Measurements from ENCODE around the gene CTNNA3. TPM values are rescaled to one million over a fixed set of nuclear protein-coding genes. Genes with fewer than 3 reads are reported as not detected.

The CTNNA3 gene
- total RNA-seq, 1 donor = not detected

DNA sequence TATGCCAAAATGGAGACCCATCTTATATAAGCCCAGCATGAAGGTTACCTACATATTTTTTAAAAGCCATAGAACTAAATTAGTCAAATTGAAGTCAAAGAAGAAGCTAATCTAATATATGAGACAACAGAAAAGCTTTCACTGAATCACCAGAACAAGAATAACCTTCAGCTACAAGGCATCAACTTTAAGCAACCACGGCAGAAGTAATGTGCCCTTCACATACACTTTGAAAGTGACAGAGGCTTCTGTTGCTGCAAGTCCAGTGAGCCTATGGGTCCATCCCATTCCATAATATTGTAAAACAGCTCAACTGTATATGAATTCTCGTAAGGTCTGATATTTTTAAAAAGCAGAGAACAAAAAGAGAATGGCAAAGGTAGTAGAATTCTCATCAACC, 36.5 kb downstream of the CTNNA3 start:
- H3K36me3 ChIP-seq (ENCODE audit: insufficient read depth, low read length) = no peaks in the 10 kb centered on the region
- no peak overlapping the region for H2AFZ ChIP-seq (ENCODE audit: low read length)
- H3K4me1 ChIP-seq (ENCODE audit: insufficient read depth, low read length) = no peaks in the 10 kb centered on the region
- H3K27ac ChIP-seq (ENCODE audit: low read depth, low read length) = no peak overlapping the region
- H3K27me3 ChIP-seq (ENCODE audit: insufficient read depth, low read length) = no peaks in the 10 kb centered on the region
- H4K20me1 ChIP-seq (ENCODE audit: insufficient read depth, low read length) = no peaks in the 10 kb centered on the region
- DNase-seq (ENCODE audit: insufficient read length, low spot score, missing footprints) = no peak
- TF ChIP-seq, protein P1, sequence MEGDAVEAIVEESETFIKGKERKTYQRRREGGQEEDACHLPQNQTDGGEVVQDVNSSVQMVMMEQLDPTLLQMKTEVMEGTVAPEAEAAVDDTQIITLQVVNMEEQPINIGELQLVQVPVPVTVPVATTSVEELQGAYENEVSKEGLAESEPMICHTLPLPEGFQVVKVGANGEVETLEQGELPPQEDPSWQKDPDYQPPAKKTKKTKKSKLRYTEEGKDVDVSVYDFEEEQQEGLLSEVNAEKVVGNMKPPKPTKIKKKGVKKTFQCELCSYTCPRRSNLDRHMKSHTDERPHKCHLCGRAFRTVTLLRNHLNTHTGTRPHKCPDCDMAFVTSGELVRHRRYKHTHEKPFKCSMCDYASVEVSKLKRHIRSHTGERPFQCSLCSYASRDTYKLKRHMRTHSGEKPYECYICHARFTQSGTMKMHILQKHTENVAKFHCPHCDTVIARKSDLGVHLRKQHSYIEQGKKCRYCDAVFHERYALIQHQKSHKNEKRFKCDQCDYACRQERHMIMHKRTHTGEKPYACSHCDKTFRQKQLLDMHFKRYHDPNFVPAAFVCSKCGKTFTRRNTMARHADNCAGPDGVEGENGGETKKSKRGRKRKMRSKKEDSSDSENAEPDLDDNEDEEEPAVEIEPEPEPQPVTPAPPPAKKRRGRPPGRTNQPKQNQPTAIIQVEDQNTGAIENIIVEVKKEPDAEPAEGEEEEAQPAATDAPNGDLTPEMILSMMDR (IDR thresholded peaks at IDR 0.05; ENCODE audit: extremely low read depth, low read depth, low read length) = no peak
- H3K4me3 ChIP-seq (ENCODE audit: insufficient read depth, low read length) = no peak overlapping the region
- H3K79me2 ChIP-seq (ENCODE audit: insufficient read depth, low read length) = no peaks in the 10 kb centered on the region
- no peak overlapping the region for H3K4me2 ChIP-seq (ENCODE audit: insufficient read depth, low read length)
- H3K9me3 ChIP-seq (ENCODE audit: low read depth, low read length) = no peaks in the 10 kb centered on the region

DNA sequence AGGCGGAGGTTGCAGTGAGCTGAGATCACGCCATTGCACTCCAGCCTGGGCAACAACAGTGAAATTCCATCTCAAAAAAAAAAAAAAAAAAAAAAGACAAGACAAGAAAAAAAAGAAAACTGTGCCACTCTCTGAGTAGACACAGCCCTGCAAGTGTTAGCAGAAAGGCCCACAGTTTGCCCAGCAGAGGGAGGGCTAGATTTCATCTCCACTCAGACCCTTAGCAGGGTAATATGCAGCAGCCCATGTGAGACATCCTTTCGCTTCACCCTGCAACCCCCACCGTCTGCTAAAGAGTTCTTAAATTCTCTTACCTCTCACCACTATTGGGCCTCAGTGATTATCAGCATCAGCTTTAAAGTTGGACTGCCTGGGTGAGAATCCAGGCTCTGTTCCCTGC, 38.2 kb downstream of the CTNNA3 start:
- H3K4me1 ChIP-seq (ENCODE audit: insufficient read depth, low read length) = no peaks in the 10 kb centered on the region
- no peak overlapping the region for H3K4me2 ChIP-seq (ENCODE audit: insufficient read depth, low read length)
- H4K20me1 ChIP-seq (ENCODE audit: insufficient read depth, low read length) = no peaks in the 10 kb centered on the region
- no peak overlapping the region for H3K27ac ChIP-seq (ENCODE audit: low read depth, low read length)
- H3K36me3 ChIP-seq (ENCODE audit: insufficient read depth, low read length) = no peaks in the 10 kb centered on the region
- no peaks in the 10 kb centered on the region for H3K79me2 ChIP-seq (ENCODE audit: insufficient read depth, low read length)
- no peak overlapping the region for H3K4me3 ChIP-seq (ENCODE audit: insufficient read depth, low read length)
- no peak for DNase-seq (ENCODE audit: insufficient read length, low spot score, missing footprints)
- no peaks in the 10 kb centered on the region for H3K9me3 ChIP-seq (ENCODE audit: low read depth, low read length)
- no peaks in the 10 kb centered on the region for H3K27me3 ChIP-seq (ENCODE audit: insufficient read depth, low read length)
- H2AFZ ChIP-seq (ENCODE audit: low read length) = no peak overlapping the region
- TF ChIP-seq, protein P1 (IDR thresholded peaks at IDR 0.05; ENCODE audit: extremely low read depth, low read depth, low read length) = no peak

DNA sequence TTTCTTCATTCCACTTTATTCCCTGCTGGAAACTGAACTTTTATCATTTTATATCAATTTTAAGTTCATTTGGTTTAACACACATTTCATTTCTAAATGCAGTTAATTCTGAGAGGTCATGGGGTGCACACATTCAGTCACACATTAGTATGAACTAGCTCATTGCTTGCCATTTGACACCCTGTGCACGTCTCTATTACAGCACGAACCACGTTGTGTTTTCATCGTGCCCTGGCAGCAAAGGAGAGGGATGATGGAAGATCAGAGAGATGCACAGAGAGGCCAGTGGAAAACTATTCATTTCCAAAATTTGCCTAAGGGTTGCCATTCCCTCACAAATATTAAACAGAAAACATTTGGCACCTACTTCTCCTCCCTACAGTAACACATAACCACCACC, 45.4 kb downstream of the CTNNA3 start:
- Histone ChIP-seq H4K20me1 (ENCODE audit: insufficient read depth, low read length) (no peaks in the 10 kb centered on the region), H3K4me3 (ENCODE audit: insufficient read depth, low read length) (no peak overlapping the region), H3K9me3 (ENCODE audit: low read depth, low read length) (no peaks in the 10 kb centered on the region), H3K27me3 (ENCODE audit: insufficient read depth, low read length) (no peaks in the 10 kb centered on the region), H3K4me2 (ENCODE audit: insufficient read depth, low read length) (no peak overlapping the region), H3K4me1 (ENCODE audit: insufficient read depth, low read length) (no peaks in the 10 kb centered on the region), H3K36me3 (ENCODE audit: insufficient read depth, low read length) (no peaks in the 10 kb centered on the region), H3K79me2 (ENCODE audit: insufficient read depth, low read length) (no peaks in the 10 kb centered on the region), H3K27ac (ENCODE audit: low read depth, low read length) (no peak overlapping the region), H2AFZ (ENCODE audit: low read length) (no peak overlapping the region)
- TF ChIP-seq, protein P1 (IDR thresholded peaks at IDR 0.05; ENCODE audit: extremely low read depth, low read depth, low read length) = no peak
- no peak for DNase-seq (ENCODE audit: insufficient read length, low spot score, missing footprints)

DNA sequence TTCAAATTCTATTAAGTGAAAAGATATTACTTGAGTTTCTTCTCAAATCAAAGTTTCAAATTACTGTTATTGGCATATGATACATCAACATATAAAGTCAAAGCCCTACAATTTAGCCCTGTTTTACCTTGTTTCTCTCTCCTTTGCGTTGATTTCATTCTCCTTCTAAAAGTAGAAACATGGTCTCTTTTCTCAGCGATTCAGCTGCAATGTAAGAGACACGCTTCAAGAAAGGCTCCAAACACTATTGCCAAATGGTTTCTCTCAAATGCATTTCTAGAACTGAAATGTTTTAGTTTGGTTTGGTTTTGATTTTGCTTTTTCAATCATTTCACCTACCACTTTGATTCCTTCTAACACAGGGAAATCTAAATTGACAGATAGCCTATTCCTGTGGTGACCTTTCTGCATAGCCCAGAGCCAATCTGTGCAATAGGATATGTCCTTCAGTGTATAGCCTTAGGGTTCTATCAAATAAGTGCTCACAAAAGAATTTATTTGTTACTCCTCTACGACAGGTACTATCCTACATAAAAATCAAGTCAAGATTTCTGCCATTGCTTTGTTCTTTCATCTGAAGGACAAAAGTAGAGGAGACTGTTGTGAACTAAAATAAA, 47.3 kb downstream of the CTNNA3 start:
- no peak overlapping the region for H3K4me2 ChIP-seq (ENCODE audit: insufficient read depth, low read length)
- H3K27me3 ChIP-seq (ENCODE audit: insufficient read depth, low read length) = no peaks in the 10 kb centered on the region
- TF ChIP-seq, protein P1 (IDR thresholded peaks at IDR 0.05; ENCODE audit: extremely low read depth, low read depth, low read length) = no peak
- H3K4me3 ChIP-seq (ENCODE audit: insufficient read depth, low read length) = no peak overlapping the region
- no peaks in the 10 kb centered on the region for H3K4me1 ChIP-seq (ENCODE audit: insufficient read depth, low read length)
- H4K20me1 ChIP-seq (ENCODE audit: insufficient read depth, low read length) = no peaks in the 10 kb centered on the region
- H3K27ac ChIP-seq (ENCODE audit: low read depth, low read length) = no peak overlapping the region
- no peaks in the 10 kb centered on the region for H3K36me3 ChIP-seq (ENCODE audit: insufficient read depth, low read length)
- H2AFZ ChIP-seq (ENCODE audit: low read length) = no peak overlapping the region
- no peak for DNase-seq (ENCODE audit: insufficient read length, low spot score, missing footprints)
- H3K9me3 ChIP-seq (ENCODE audit: low read depth, low read length) = no peaks in the 10 kb centered on the region
- no peaks in the 10 kb centered on the region for H3K79me2 ChIP-seq (ENCODE audit: insufficient read depth, low read length)

All from osteoblast (primary cell).